HepG2 (cell line): ENCODE results near the gene PKD2L1. TPM values are rescaled to one million over a fixed set of nuclear protein-coding genes. Genes with fewer than 3 reads are reported as not detected.

Experiments used
- ATF2 ChIP-seq: sonication (generic); formaldehyde crosslinking; IDR thresholded peaks from 2 replicates; pipeline ENCODE4 v1.4.0; 2020; ENCODE audit warnings: missing genetic modification reagents
- CSRNP2 ChIP-seq: sonication (generic); formaldehyde crosslinking; conservative IDR thresholded peaks from 2 replicates; pipeline ENCODE4 v1.8.0; 2022; ENCODE audit warnings: low read depth, missing genetic modification reagents
- ELF3 ChIP-seq: IDR thresholded peaks from 2 replicates; pipeline ENCODE4 v1.6.1; 2016; ENCODE audit warnings: missing genetic modification reagents, missing compliant biosample characterization
- FOXP4 ChIP-seq: sonication (generic); formaldehyde crosslinking; IDR thresholded peaks from 2 replicates; pipeline ENCODE4 v1.4.0; 2020; ENCODE audit warnings: missing genetic modification reagents
- HNRNPLL ChIP-seq: fragments of 200-400 bp; formaldehyde crosslinking; IDR thresholded peaks from 2 replicates; pipeline ENCODE4 v1.6.1; 2017; ENCODE audit warnings: mild to moderate bottlenecking, low read depth, low read length; ENCODE audit not compliant: poor library complexity, severe bottlenecking
- IRF9 ChIP-seq: sonication (generic); formaldehyde crosslinking; IDR thresholded peaks from 2 replicates; pipeline ENCODE4 v1.8.0; 2022; ENCODE audit warnings: missing genetic modification reagents, mild to moderate bottlenecking, borderline replicate concordance
- JUND ChIP-seq: sonication (generic); formaldehyde crosslinking; IDR thresholded peaks from 2 replicates; pipeline ENCODE4 v1.8.0; 2022; ENCODE audit warnings: mild to moderate bottlenecking, missing genetic modification reagents
- LBX2 ChIP-seq: sonication (generic); formaldehyde crosslinking; IDR thresholded peaks from 2 replicates; pipeline ENCODE4 v1.5.0; 2020; ENCODE audit warnings: missing genetic modification reagents, mild to moderate bottlenecking, borderline replicate concordance
- MED8 ChIP-seq: sonication (generic); formaldehyde crosslinking; IDR thresholded peaks from 2 replicates; pipeline ENCODE4 v1.8.1; 2023; ENCODE audit warnings: mild to moderate bottlenecking, missing genetic modification reagents; ENCODE audit not compliant: insufficient replicate concordance
- NFE2L2 ChIP-seq: fragments of 150-350 bp; IDR thresholded peaks from 2 replicates; pipeline ENCODE4 v1.6.1; 2014; ENCODE audit warnings: low read length
- PHF8 ChIP-seq: sonication (generic); formaldehyde crosslinking; IDR thresholded peaks from 2 replicates; pipeline ENCODE4 v1.5.0; 2020; ENCODE audit warnings: missing genetic modification reagents
- USF2 ChIP-seq, 2 experiments: sonication (generic) in 1 of 2; formaldehyde crosslinking in 1 of 2; IDR thresholded peaks; 2 replicates each; pipeline versions ENCODE4 v1.5.1 to v1.6.1; 2011 to 2020; ENCODE audit warnings: borderline replicate concordance in 1 of 2, low read depth in 1 of 2, low read length in 1 of 2, mild to moderate bottlenecking in 1 of 2, missing genetic modification reagents in 1 of 2, moderate library complexity in 1 of 2
- ZBTB43 ChIP-seq: sonication (generic); formaldehyde crosslinking; conservative IDR thresholded peaks from 2 replicates; pipeline ENCODE4 v1.4.0; 2020; ENCODE audit warnings: missing genetic modification reagents
- ZNF205 ChIP-seq: IDR thresholded peaks from 2 replicates; pipeline ENCODE4 v1.6.1; 2018; ENCODE audit warnings: missing biosample characterization, missing genetic modification reagents
- ZNF572 ChIP-seq: sonication (generic); formaldehyde crosslinking; IDR thresholded peaks from 2 replicates; pipeline ENCODE4 v1.5.1; 2020; ENCODE audit warnings: mild to moderate bottlenecking, missing genetic modification reagents
- ZNF772 ChIP-seq: sonication (generic); formaldehyde crosslinking; IDR thresholded peaks from 2 replicates; pipeline ENCODE4 v1.5.0; 2020; ENCODE audit warnings: mild to moderate bottlenecking, missing genetic modification reagents
- ZNF792 ChIP-seq: IDR thresholded peaks from 2 replicates; pipeline ENCODE4 v1.6.1; 2016
- polyA plus RNA-seq, 8 experiments: library from polyadenylated mRNA; depleted of rRNA in 3 of 8; stranded (reverse) in 7 of 8; unstranded in 1 of 8; fragments of >200 nt; fragmentation: Illumina TruSeq in 4 of 8; extraction: Trizol in 4 of 8; gene quantifications; 2 replicates each; pipeline versions ENCODE4 v1.2.1 to v1.2.3, GENCODE V29; 2011 to 2016; ENCODE audit warnings: low read depth in 4 of 8, missing spikeins in 1 of 8, mixed read lengths in 1 of 8; ENCODE audit not compliant: insufficient read depth in 1 of 8
- total RNA-seq, 5 experiments: library from RNA; depleted of rRNA; stranded (reverse); fragments of >200 nt; fragmentation: Illumina TruSeq; extraction: Trizol; gene quantifications; 2 replicates each; pipeline ENCODE4 v1.2.3, GENCODE V29; 2016; ENCODE audit warnings: low read depth in 1 of 5

PKD2L1 gene
- total and polyA plus RNA-seq, 2 of the 13 experiments (the other 11 are each of a cell fraction or from before 2014, with no cell fraction given): 0.07 to 0.15 TPM

GRCh38 chr10:100346351-100346764 lies 16.3 kb upstream of the PKD2L1 start (continued):
- TF ChIP-seq USF2 (IDR thresholded peaks at IDR 0.05; ENCODE audit: low read depth, low read length) (no peak), USF2 (CRISPR knock-in tag; IDR thresholded peaks at IDR 0.05; ENCODE audit: borderline replicate concordance) (no peak), ELF3 (CRISPR knock-in tag) (peak; percentile 65; the same call in 1 of the 2 replicates), ZNF792 (CRISPR knock-in tag) (peak; percentile 79; the same call in 1 of the 2 replicates), CSRNP2 (CRISPR knock-in tag) (0 out of 2 replicates have a peak, but pooled peaks have one; percentile 68), LBX2 (CRISPR knock-in tag) (peak; percentile 14; the same call in 1 of the 2 replicates), ZNF205 (CRISPR knock-in tag) (peak; percentile 57; the same call in 1 of the 2 replicates), NFE2L2 (no peak), PHF8 (peak; percentile 41; the same call in 1 of the 2 replicates), ATF2 (peak; percentile 42; the same call in 1 of the 2 replicates), ZNF572 (CRISPR knock-in tag) (0 out of 2 replicates have a peak, but pooled peaks have one; percentile 69), HNRNPLL (peak; percentile 2), ZBTB43 (CRISPR knock-in tag) (0 out of 2 replicates have a peak, but pooled peaks have one; percentile 34), MED8 (CRISPR knock-in tag) (peak; percentile 52), FOXP4 (peak; percentile 76), JUND (peak; percentile 49; the same call in 1 of the 2 replicates), ZNF772 (CRISPR knock-in tag) (0 out of 2 replicates have a peak, but pooled peaks have one; percentile 64), IRF9 (peak; percentile 82)
